GM12878 (cell line): ENCODE results near the gene CLTCL1. TPM values are rescaled to one million over a fixed set of nuclear protein-coding genes. Genes with fewer than 3 reads are reported as not detected.

Experiments
- ATAC-seq: fragments of 200-7000 bp; cut with Tn5 transposase; 3 replicates; pipeline ENCODE4 v1.9.1; 2020; ENCODE audit warnings: mild to moderate bottlenecking, moderate library complexity
- BruUV-seq: library from RNA; stranded (reverse); fragments of 400-500 nt; replicated peaks from 2 replicates; lab custom pipeline; 2021; lab: Mats Ljungman, UMichigan
- CTCF ChIA-PET: fragments of 300-600 bp; sonication (Branson Sonifier 250); formaldehyde crosslinking; extraction: SDS; loops from one replicate; lab custom pipeline; 2021; ENCODE audit warnings: inconsistent platforms; lab: Yijun Ruan, JAX
- POLR2A ChIA-PET: fragments of 350-600 bp; formaldehyde crosslinking; extraction: SDS; loops from one replicate; lab custom pipeline; 2021; ENCODE audit warnings: inconsistent platforms; lab: Charles Lee
- RAD21 ChIA-PET: fragments of 300-600 bp; sonication (Branson Sonifier 250); formaldehyde crosslinking; loops from one replicate; lab custom pipeline; 2023; ENCODE audit warnings: antibody characterized with exemption; ENCODE audit not compliant: unreplicated experiment; lab: Charles Lee
- SMC1A ChIA-PET: fragments of 300-600 bp; sonication (Branson Sonifier 250); formaldehyde crosslinking; loops from one replicate; lab custom pipeline; 2023; ENCODE audit not compliant: unreplicated experiment, uncharacterized antibody; lab: Charles Lee
- DNase-seq: peaks from one replicate; pipeline ENCODE4 v3.0.0-alpha.2; 2011; ENCODE audit warnings: low read depth, low spot score
- FAIRE-seq: peaks from 3 replicates; lab custom pipeline; 2011; peaks lifted over from hg19 to GRCh38; lab: Jason Lieb, UNC
- H2AFZ ChIP-seq: 2 replicates; pipeline ENCODE4 v1.6.0; 2011; ENCODE audit warnings: low read depth, low read length, control low read depth; ENCODE audit not compliant: control insufficient read depth
- H3K27ac ChIP-seq: 2 replicates; pipeline ENCODE4 v1.5.1; 2011; ENCODE audit warnings: control low read depth; ENCODE audit not compliant: control insufficient read depth, insufficient read depth
- H3K27me3 ChIP-seq, 2 experiments: replicated peaks in 1 of 2; 2 replicates each; pipeline versions ENCODE4 v1.6.0 to v1.6.1; 2011; ENCODE audit warnings: low read length in 1 of 2; ENCODE audit not compliant: control insufficient read depth in 2 of 2, insufficient read depth in 2 of 2
- H3K36me3 ChIP-seq, 2 experiments: 2 replicates each; pipeline ENCODE4 v1.5.1; 2011; ENCODE audit warnings: low read length in 1 of 2; ENCODE audit not compliant: control insufficient read depth in 2 of 2, insufficient read depth in 2 of 2
- H3K4me1 ChIP-seq: 2 replicates; pipeline ENCODE4 v1.6.1; 2011; ENCODE audit warnings: mild to moderate bottlenecking, low read length, moderate library complexity, mixed read lengths; ENCODE audit not compliant: control insufficient read depth, insufficient read depth
- H3K4me2 ChIP-seq: 2 replicates; pipeline ENCODE4 v1.6.0; 2011; ENCODE audit warnings: control low read depth; ENCODE audit not compliant: control insufficient read depth, insufficient read depth
- H3K4me3 ChIP-seq: fragments of 200-600 bp; sonication (generic); 2 replicates; pipeline ENCODE4 v1.5.1; 2016
- H3K79me2 ChIP-seq: 2 replicates; pipeline ENCODE4 v1.6.0; 2011; ENCODE audit warnings: low read length; ENCODE audit not compliant: control insufficient read depth, insufficient read depth
- H3K9ac ChIP-seq: 2 replicates; pipeline ENCODE4 v1.8.0; 2011; ENCODE audit warnings: low read length, control low read depth, mixed read lengths; ENCODE audit not compliant: control insufficient read depth, insufficient read depth
- H3K9me3 ChIP-seq: replicated peaks from 3 replicates; pipeline ENCODE4 v1.5.1; 2011; ENCODE audit warnings: mild to moderate bottlenecking, low read length; ENCODE audit not compliant: control insufficient read depth, insufficient read depth
- H4K20me1 ChIP-seq: 2 replicates; pipeline ENCODE4 v1.6.0; 2011; ENCODE audit not compliant: control insufficient read depth, insufficient read depth
- CBFB ChIP-seq: IDR thresholded peaks from 2 replicates; pipeline ENCODE4 v1.6.1; 2016; ENCODE audit warnings: antibody characterized with exemption, low read depth
- CBX3 ChIP-seq: fragments of 200-600 bp; sonication (generic); IDR thresholded peaks from 2 replicates; pipeline ENCODE4 v1.6.1; 2016; ENCODE audit warnings: low read depth, borderline replicate concordance
- CEBPB ChIP-seq, 2 experiments: fragments of 150-350 bp in 1 of 2; IDR thresholded peaks; 2 replicates each; pipeline ENCODE4 v1.6.1; 2012 to 2014; ENCODE audit warnings: low read depth in 2 of 2, low read length in 2 of 2, borderline replicate concordance in 1 of 2, inconsistent platforms in 1 of 2
- ETV6 ChIP-seq, 2 experiments: fragments of 450-650 bp in 1 of 2; IDR thresholded peaks in 1 of 2; conservative IDR thresholded peaks in 1 of 2; 2 replicates each; pipeline ENCODE4 v1.6.1; 2014; ENCODE audit warnings: antibody characterized with exemption in 1 of 2, borderline replicate concordance in 1 of 2, low read depth in 1 of 2, mild to moderate bottlenecking in 1 of 2, moderate library complexity in 1 of 2
- FOXK2 ChIP-seq: fragments of 450-650 bp; IDR thresholded peaks from 2 replicates; pipeline ENCODE4 v1.6.1; 2017; ENCODE audit warnings: mild to moderate bottlenecking, moderate library complexity
- MEF2A ChIP-seq: IDR thresholded peaks from 2 replicates; pipeline ENCODE4 v1.6.1; 2011; ENCODE audit warnings: low read depth, mild to moderate bottlenecking, low read length, moderate library complexity; ENCODE audit not compliant: insufficient read depth
- PML ChIP-seq: IDR thresholded peaks from 2 replicates; pipeline ENCODE4 v1.6.1; 2012; ENCODE audit warnings: low read length, inconsistent platforms
- RCOR1 ChIP-seq: conservative IDR thresholded peaks from 2 replicates; pipeline ENCODE4 v1.6.1; 2012; ENCODE audit warnings: low read depth, low read length, improper control_type of control experiment
- TCF12 ChIP-seq: IDR thresholded peaks from 2 replicates; pipeline ENCODE4 v1.6.1; 2011; ENCODE audit warnings: low read depth, mild to moderate bottlenecking, low read length
- WRNIP1 ChIP-seq: IDR thresholded peaks from 2 replicates; pipeline ENCODE4 v1.6.1; 2011; ENCODE audit warnings: low read depth, low read length, improper control_type of control experiment, borderline replicate concordance
- YY1 ChIP-seq: IDR thresholded peaks from 2 replicates; pipeline ENCODE4 v1.6.1; 2011; ENCODE audit warnings: low read depth, mild to moderate bottlenecking, low read length
- WGBS: methylation state at CpG from one replicate; pipeline ENCODE4 v1.1.6; 2016; ENCODE audit warnings: low lambda C conversion rate; ENCODE audit not compliant: insufficient replicate concordance, insufficient coverage; ENCODE audit errors: missing lambda C conversion rate; 5-methylcytosine and 5-hydroxymethylcytosine counted together
- in situ Hi-C: fragments of 300-500 bp; cut with MboI; formaldehyde crosslinking; loops from 9 replicates; pipeline ENCODE4 v1.14.3; 2018; ENCODE audit warnings: mixed read lengths
- intact Hi-C: fragments of 100-400 bp; cut with micrococcal nuclease; formaldehyde crosslinking; loops from one replicate; pipeline ENCODE4 v1.14.2; 2022; ENCODE audit not compliant: unreplicated experiment
- polyA plus RNA-seq, 11 experiments: library from polyadenylated mRNA; depleted of rRNA in 4 of 11; unstranded in 6 of 11; stranded (reverse) in 5 of 11; fragments of >200 nt; fragmentation: Nextera tagmentation in 4 of 11; fragmentation: Illumina TruSeq in 1 of 11; extraction: Ambion mirVana in 4 of 11; extraction: Trizol in 1 of 11; gene quantifications; 1 replicate in 1 of 11; 2 replicates in 10 of 11; pipeline versions ENCODE4 v1.2.1 to v1.2.3, GENCODE V29; 2011 to 2016; ENCODE audit warnings: inconsistent platforms in 2 of 11, missing spikeins in 2 of 11, low read depth in 1 of 11
- total RNA-seq, 4 experiments: library from RNA; depleted of rRNA in 3 of 4; stranded (reverse); fragments of >200 nt in 3 of 4; fragmentation: Illumina TruSeq in 1 of 4; extraction: Trizol in 1 of 4; gene quantifications; 2 replicates each; pipeline versions ENCODE4 v1.2.1 to v1.2.3, GENCODE V29; 2013 to 2021
- TF ChIP-seq, protein P1 (sequence below): fragments of 450-650 bp; conservative IDR thresholded peaks from 2 replicates; pipeline ENCODE4 v1.6.1; 2017; ENCODE audit warnings: mild to moderate bottlenecking, moderate library complexity
- TF ChIP-seq, protein P2 (sequence below): fragments of 450-650 bp; formaldehyde crosslinking; IDR thresholded peaks from 2 replicates; pipeline ENCODE4 v1.5.0; 2022; ENCODE audit warnings: mild to moderate bottlenecking, missing genetic modification characterization
- TF ChIP-seq, protein P3 (sequence below): IDR thresholded peaks from 2 replicates; pipeline ENCODE4 v1.6.1; 2012; ENCODE audit warnings: low read depth, low read length, improper control_type of control experiment

CLTCL1 gene
- total and polyA plus RNA-seq, 10 of the 15 experiments (the other 5 are each of a cell fraction or from before 2014, with no cell fraction given), result under 0.01 to 0.35 (median 0.12) TPM; not detected in 2

DNA sequence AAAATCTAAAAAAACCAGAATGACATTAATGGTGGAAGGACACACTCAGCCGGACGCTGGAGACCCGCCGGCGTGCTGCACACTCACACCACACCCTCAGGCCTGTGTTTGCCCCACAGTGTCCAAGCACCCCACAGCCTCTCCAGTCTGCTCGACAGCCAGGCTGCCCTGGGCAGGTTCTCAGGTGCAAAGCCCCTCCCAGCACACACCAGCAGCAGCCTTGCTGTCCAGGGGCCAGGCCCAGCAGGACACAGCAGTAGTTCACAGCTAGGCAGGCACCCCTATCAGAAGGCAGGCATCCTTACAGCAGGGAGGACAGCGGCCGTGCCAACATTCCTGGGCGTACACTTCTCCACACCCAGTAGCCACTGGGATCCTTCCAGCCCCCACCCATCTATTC lies 111.3 kb downstream of the CLTCL1 start:
- in situ Hi-C loops, result loop anchor here (5.0 kb wide), 1 partner anchor 112 kb away; the partner anchor contains the start of gene CLTCL1

More for the DNA sequence above, 111.3 kb downstream of the CLTCL1 start:
- ChIA-PET POLR2A (no interaction called here), CTCF (interaction anchor here (0.8 to 3.6 kb wide), 17 partner anchors 9 to 450 kb away, joined by 3 to 36 read pairs (median 4); partner anchors contain the start of genes CDC45 and ESS2), SMC1A (interaction anchor here (1.1 to 3.0 kb wide), 4 partner anchors 36 to 449 kb away, joined by 3 to 19 read pairs (median 8); partner anchors contain the start of genes CDC45, ESS2 and UFD1), RAD21 (interaction anchor here (1.1 to 2.3 kb wide), 3 partner anchors 96 to 300 kb away, joined by 3 to 21 read pairs (median 16); partner anchors contain the start of gene CDC45)
- H3K4me1 ChIP-seq, result peaks cover 11% of the 10 kb centered on the region; the same call in 1 of the 2 replicates
- no TSS peak for BruUV-seq
- no peak overlapping the region for H3K9ac ChIP-seq
- DNase-seq, result no peak
- intact Hi-C loops, result no loop called here
- peaks cover 0 to 1% of the 10 kb centered on the region in 2 experiments; a peak in 1 of 4 replicates for H3K27me3 ChIP-seq
- H3K9me3 ChIP-seq, result no peaks in the 10 kb centered on the region
- H3K79me2 ChIP-seq, result peaks cover 10% of the 10 kb centered on the region
- no peak for ATAC-seq
- no peak overlapping the region for H3K27ac ChIP-seq
- FAIRE-seq, result no peak
- no peak overlapping the region for H3K4me2 ChIP-seq
- H3K36me3 ChIP-seq, result no peaks in the 10 kb centered on the region
- TF ChIP-seq WRNIP1 (no peak), FOXK2 (no peak), RCOR1 (no peak), CBX3 (no peak), PML (no peak), ETV6 (conservative IDR thresholded peaks at IDR 0.05 in 1 of 2, IDR thresholded peaks at IDR 0.05 in 1 of 2; ENCODE audit: borderline replicate concordance in 1 of 2, low read depth in 1 of 2) (no peak), TCF12 (no peak), CBFB (no peak), YY1 (no peak), CEBPB (IDR thresholded peaks at IDR 0.05; ENCODE audit: borderline replicate concordance in 1 of 2, low read depth in 2 of 2, low read length in 2 of 2) (no peak), MEF2A (no peak)
- TF ChIP-seq, protein P1, sequence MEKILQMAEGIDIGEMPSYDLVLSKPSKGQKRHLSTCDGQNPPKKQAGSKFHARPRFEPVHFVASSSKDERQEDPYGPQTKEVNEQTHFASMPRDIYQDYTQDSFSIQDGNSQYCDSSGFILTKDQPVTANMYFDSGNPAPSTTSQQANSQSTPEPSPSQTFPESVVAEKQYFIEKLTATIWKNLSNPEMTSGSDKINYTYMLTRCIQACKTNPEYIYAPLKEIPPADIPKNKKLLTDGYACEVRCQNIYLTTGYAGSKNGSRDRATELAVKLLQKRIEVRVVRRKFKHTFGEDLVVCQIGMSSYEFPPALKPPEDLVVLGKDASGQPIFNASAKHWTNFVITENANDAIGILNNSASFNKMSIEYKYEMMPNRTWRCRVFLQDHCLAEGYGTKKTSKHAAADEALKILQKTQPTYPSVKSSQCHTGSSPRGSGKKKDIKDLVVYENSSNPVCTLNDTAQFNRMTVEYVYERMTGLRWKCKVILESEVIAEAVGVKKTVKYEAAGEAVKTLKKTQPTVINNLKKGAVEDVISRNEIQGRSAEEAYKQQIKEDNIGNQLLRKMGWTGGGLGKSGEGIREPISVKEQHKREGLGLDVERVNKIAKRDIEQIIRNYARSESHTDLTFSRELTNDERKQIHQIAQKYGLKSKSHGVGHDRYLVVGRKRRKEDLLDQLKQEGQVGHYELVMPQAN, result no peak
- TF ChIP-seq, protein P2, sequence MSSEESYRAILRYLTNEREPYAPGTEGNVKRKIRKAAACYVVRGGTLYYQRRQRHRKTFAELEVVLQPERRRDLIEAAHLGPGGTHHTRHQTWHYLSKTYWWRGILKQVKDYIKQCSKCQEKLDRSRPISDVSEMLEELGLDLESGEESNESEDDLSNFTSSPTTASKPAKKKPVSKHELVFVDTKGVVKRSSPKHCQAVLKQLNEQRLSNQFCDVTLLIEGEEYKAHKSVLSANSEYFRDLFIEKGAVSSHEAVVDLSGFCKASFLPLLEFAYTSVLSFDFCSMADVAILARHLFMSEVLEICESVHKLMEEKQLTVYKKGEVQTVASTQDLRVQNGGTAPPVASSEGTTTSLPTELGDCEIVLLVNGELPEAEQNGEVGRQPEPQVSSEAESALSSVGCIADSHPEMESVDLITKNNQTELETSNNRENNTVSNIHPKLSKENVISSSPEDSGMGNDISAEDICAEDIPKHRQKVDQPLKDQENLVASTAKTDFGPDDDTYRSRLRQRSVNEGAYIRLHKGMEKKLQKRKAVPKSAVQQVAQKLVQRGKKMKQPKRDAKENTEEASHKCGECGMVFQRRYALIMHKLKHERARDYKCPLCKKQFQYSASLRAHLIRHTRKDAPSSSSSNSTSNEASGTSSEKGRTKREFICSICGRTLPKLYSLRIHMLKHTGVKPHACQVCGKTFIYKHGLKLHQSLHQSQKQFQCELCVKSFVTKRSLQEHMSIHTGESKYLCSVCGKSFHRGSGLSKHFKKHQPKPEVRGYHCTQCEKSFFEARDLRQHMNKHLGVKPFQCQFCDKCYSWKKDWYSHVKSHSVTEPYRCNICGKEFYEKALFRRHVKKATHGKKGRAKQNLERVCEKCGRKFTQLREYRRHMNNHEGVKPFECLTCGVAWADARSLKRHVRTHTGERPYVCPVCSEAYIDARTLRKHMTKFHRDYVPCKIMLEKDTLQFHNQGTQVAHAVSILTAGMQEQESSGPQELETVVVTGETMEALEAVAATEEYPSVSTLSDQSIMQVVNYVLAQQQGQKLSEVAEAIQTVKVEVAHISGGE, result no peak
- TF ChIP-seq, protein P3, sequence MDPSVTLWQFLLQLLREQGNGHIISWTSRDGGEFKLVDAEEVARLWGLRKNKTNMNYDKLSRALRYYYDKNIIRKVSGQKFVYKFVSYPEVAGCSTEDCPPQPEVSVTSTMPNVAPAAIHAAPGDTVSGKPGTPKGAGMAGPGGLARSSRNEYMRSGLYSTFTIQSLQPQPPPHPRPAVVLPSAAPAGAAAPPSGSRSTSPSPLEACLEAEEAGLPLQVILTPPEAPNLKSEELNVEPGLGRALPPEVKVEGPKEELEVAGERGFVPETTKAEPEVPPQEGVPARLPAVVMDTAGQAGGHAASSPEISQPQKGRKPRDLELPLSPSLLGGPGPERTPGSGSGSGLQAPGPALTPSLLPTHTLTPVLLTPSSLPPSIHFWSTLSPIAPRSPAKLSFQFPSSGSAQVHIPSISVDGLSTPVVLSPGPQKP, result no peak
- no peak overlapping the region for H3K4me3 ChIP-seq
- no peak overlapping the region for H2AFZ ChIP-seq
- WGBS, result 59% methylated on average over 9 of the region's 9 CpGs
- H4K20me1 ChIP-seq, result no peaks in the 10 kb centered on the region
